Fibroblast of pulmonary artery (primary cell): ENCODE results near the gene PRM3.

ENCODE experiments used
- DNase-seq: peaks from one replicate; pipeline ENCODE4 v3.0.0-alpha.2; 2010; ENCODE audit warnings: low read depth
- H3K4me3 ChIP-seq: replicated peaks from 2 replicates; pipeline ENCODE4 v1.5.1; 2011; ENCODE audit warnings: low read depth, mild to moderate bottlenecking, control low read depth, low read length, moderate library complexity
- CTCF ChIP-seq: IDR thresholded peaks from 2 replicates; pipeline ENCODE4 v1.5.1; 2011; ENCODE audit warnings: mild to moderate bottlenecking, control low read depth, low read length, inconsistent platforms; ENCODE audit errors: missing control alignments

Gene PRM3

GRCh38 chr16:11245222-11245737 lies 28.1 kb downstream of the PRM3 start:
- no peak for DNase-seq
- no peak overlapping the region for H3K4me3 ChIP-seq
- no peak for TF ChIP-seq CTCF

- no peak overlapping the region for H3K4me3 ChIP-seq
- no peak for TF ChIP-seq CTCF
- DNase-seq, result no peak
These were observed 30.8 kb downstream of the PRM3 start for GRCh38 chr16:11242658-11243057.

- H3K4me3 ChIP-seq, result no peak overlapping the region
- no peak for TF ChIP-seq CTCF
- DNase-seq, result no peak
These were observed 31.8 kb downstream of the PRM3 start for GRCh38 chr16:11241480-11242204.

- no peak overlapping the region for H3K4me3 ChIP-seq
- DNase-seq, result no peak
- no peak for TF ChIP-seq CTCF
These were observed 32.6 kb downstream of the PRM3 start for GRCh38 chr16:11240636-11241473.

GRCh38 chr16:11239644-11240632 lies 33.5 kb downstream of the PRM3 start:
- no peak overlapping the region for H3K4me3 ChIP-seq
- no peak for DNase-seq
- no peak for TF ChIP-seq CTCF
